Ishikawa (cell line): Measurements from ENCODE around the gene IL1RAPL1.

ENCODE experiments used
- CREB1 ChIP-seq: IDR thresholded peaks from 2 replicates; pipeline ENCODE4 v1.6.1; 2012; ENCODE audit warnings: low read depth
- EGR1 ChIP-seq: IDR thresholded peaks from 2 replicates; pipeline ENCODE4 v1.6.1; 2012
- EP300 ChIP-seq: IDR thresholded peaks from 2 replicates; pipeline ENCODE4 v1.6.1; 2012; ENCODE audit warnings: borderline replicate concordance
- RAD21 ChIP-seq: IDR thresholded peaks from 2 replicates; pipeline ENCODE4 v1.6.1; 2012; ENCODE audit warnings: low read depth
- TAF1 ChIP-seq: IDR thresholded peaks from 2 replicates; pipeline ENCODE4 v1.6.1; 2012; ENCODE audit warnings: low read depth, mild to moderate bottlenecking
- TCF12 ChIP-seq: IDR thresholded peaks from 2 replicates; pipeline ENCODE4 v1.6.1; 2012; ENCODE audit warnings: low read depth
- TEAD4 ChIP-seq: IDR thresholded peaks from 2 replicates; pipeline ENCODE4 v1.6.1; 2012
- ZBTB7A ChIP-seq: IDR thresholded peaks from 2 replicates; pipeline ENCODE4 v1.6.1; 2012; ENCODE audit warnings: low read depth
- TF ChIP-seq, protein P1 (sequence below): IDR thresholded peaks from 2 replicates; pipeline ENCODE4 v1.6.1; 2012
- TF ChIP-seq, protein P2 (sequence below): IDR thresholded peaks from 2 replicates; pipeline ENCODE4 v1.6.1; 2012

DNA sequence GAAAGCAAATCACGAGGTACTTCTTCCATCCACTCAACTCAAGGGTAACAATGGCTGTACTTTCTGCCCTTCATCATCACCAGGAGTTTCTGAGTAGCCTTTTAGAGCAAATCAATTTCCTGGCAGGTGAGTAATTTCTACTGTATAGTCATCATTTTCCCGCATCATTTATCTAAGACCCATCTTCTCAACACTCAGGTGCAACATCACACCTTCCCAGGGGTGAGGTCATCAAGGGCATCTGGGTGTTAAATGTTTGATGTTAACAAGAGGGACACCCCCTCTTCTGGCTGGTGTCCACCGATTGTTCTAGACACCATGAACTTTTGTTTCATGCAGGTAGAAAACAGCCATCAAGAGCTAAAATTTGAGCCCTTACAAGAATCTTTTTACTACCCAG lies 1314.8 kb downstream of the IL1RAPL1 start:
- TF ChIP-seq, protein P1, sequence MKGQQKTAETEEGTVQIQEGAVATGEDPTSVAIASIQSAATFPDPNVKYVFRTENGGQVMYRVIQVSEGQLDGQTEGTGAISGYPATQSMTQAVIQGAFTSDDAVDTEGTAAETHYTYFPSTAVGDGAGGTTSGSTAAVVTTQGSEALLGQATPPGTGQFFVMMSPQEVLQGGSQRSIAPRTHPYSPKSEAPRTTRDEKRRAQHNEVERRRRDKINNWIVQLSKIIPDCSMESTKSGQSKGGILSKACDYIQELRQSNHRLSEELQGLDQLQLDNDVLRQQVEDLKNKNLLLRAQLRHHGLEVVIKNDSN, result no peak
- TF ChIP-seq EGR1 (no peak), ZBTB7A (no peak), CREB1 (no peak), RAD21 (no peak), TEAD4 (no peak), EP300 (no peak), TCF12 (no peak), TAF1 (no peak)
- TF ChIP-seq, protein P2, sequence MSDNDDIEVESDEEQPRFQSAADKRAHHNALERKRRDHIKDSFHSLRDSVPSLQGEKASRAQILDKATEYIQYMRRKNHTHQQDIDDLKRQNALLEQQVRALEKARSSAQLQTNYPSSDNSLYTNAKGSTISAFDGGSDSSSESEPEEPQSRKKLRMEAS, result no peak
